Breast epithelium (tissue), 4 donors: ENCODE measurements around the gene ARID4B. TPM values are rescaled to one million over a fixed set of nuclear protein-coding genes. Genes with fewer than 3 reads are reported as not detected.

Source experiments
- DNase-seq, 2 donors: peaks; one replicate each; pipeline ENCODE4 v3.0.0-alpha.2; 2019; ENCODE audit warnings: low spot score in 2 of 2
- H3K27ac ChIP-seq, 2 donors: fragments of 200-600 bp; sonication (generic) in 1 of 2; one replicate each; pipeline ENCODE4 v1.5.1; 2016 to 2019; ENCODE audit warnings: mild to moderate bottlenecking in 1 of 2
- H3K27me3 ChIP-seq, 2 donors: fragments of 200-600 bp; sonication (generic) in 1 of 2; one replicate each; pipeline versions ENCODE4 v1.5.1 to v1.6.0; 2017 to 2019; ENCODE audit warnings: control low read depth in 1 of 2, mild to moderate bottlenecking in 1 of 2
- H3K36me3 ChIP-seq: fragments of 200-600 bp; one replicate; pipeline ENCODE4 v1.5.1; 2019
- H3K4me1 ChIP-seq, 2 donors: fragments of 200-600 bp; sonication (generic); one replicate each; pipeline ENCODE4 v1.5.1; 2016 to 2019; ENCODE audit warnings: control low read depth in 1 of 2
- H3K4me3 ChIP-seq, 3 donors: fragments of 200-600 bp; sonication (generic); 1 replicate in 2 of 3; 2 replicates in 1 of 3; pipeline ENCODE4 v1.5.1; 2016 to 2019; ENCODE audit warnings: mild to moderate bottlenecking in 3 of 3, moderate library complexity in 2 of 3
- H3K9me3 ChIP-seq, 2 donors: fragments of 200-600 bp; sonication (generic) in 1 of 2; one replicate each; pipeline ENCODE4 v1.5.1; 2016 to 2019; ENCODE audit warnings: control low read depth in 1 of 2
- CTCF ChIP-seq, 3 donors: fragments of 450-650 bp; IDR thresholded peaks; one replicate each; pipeline ENCODE4 v1.5.1; 2016 to 2017; ENCODE audit warnings: antibody characterized with exemption in 3 of 3, mild to moderate bottlenecking in 3 of 3, moderate library complexity in 3 of 3
- POLR2A ChIP-seq: fragments of 450-650 bp; IDR thresholded peaks from one replicate; pipeline ENCODE4 v1.6.1; 2016; ENCODE audit warnings: antibody characterized with exemption, mild to moderate bottlenecking, moderate library complexity
- POLR2AphosphoS5 ChIP-seq, 3 donors: sonication (generic); formaldehyde crosslinking; IDR thresholded peaks; one replicate each; pipeline ENCODE4 v1.6.1; 2017; ENCODE audit warnings: antibody characterized with exemption in 3 of 3
- intact Hi-C: fragments of 100-400 bp; cut with DNase I; formaldehyde crosslinking; loops from one replicate; pipeline ENCODE4 v1.15.1; 2023; ENCODE audit warnings: low total_unique reads
- total RNA-seq, 3 donors: library from RNA; depleted of rRNA; stranded (reverse); fragments of >200 nt; gene quantifications; one replicate each; pipeline ENCODE4 v1.1.0, GENCODE V29; 2016

The ARID4B gene
- total RNA-seq, 3 donors from 2014 or later, result 34.4 to 91.6 (median 76.7) TPM

DNA sequence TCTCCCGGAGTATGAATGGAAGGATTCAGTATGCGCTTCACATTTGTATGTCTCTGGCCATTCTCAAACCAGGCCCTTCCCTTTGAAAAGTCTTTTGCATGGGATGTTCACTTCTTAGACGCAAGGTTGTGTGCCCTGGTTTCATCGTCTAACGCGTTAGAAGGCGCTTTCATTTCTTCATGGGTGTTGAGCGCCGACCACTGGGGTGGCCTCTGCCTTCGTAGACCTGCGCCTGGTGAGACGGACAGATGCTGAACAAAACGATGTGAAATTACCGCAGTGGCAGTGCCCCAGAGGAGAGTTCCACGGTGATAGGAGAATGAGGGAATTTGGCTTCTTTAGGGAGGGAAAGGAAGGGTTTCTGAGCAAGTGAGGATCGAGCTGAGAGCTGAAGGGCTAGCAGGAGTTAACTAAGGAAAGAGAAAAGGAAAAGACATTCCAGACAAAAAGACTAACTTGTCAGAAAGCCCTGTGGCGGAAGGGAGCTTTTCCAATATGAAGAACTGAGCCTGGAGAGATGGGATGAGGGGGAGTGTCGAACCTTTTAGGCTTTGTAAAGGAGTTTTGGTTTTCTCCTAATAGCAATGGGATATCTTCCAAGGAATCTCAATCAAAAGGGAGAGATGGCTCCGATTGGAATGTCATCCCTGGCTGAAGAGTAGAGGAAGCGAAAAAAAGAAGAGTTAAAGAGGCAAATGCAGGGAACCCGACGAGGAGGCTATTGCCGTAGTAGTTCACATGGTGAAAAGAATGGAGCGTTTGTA lies 1.3 kb upstream of the ARID4B start:
- H3K4me1 ChIP-seq, result peaks cover 0 to 24% of the 10 kb centered on the region in 2 donors
- peak overlapping the region; percentile 90 to 98 for H3K27ac ChIP-seq
- no peaks in the 10 kb centered on the region for H3K9me3 ChIP-seq
- H3K36me3 ChIP-seq, result no peaks in the 10 kb centered on the region
- intact Hi-C loops, result no loop called here
- no peak for TF ChIP-seq POLR2AphosphoS5 (IDR thresholded peaks at IDR 0.05)
- peak in 1 of 3 donors; percentile 2 for TF ChIP-seq CTCF (IDR thresholded peaks at IDR 0.05)
- no peak for DNase-seq
- H3K4me3 ChIP-seq, result peak overlapping the region; percentile 77 to 99 (median 90)
- no peaks in the 10 kb centered on the region for H3K27me3 ChIP-seq

DNA sequence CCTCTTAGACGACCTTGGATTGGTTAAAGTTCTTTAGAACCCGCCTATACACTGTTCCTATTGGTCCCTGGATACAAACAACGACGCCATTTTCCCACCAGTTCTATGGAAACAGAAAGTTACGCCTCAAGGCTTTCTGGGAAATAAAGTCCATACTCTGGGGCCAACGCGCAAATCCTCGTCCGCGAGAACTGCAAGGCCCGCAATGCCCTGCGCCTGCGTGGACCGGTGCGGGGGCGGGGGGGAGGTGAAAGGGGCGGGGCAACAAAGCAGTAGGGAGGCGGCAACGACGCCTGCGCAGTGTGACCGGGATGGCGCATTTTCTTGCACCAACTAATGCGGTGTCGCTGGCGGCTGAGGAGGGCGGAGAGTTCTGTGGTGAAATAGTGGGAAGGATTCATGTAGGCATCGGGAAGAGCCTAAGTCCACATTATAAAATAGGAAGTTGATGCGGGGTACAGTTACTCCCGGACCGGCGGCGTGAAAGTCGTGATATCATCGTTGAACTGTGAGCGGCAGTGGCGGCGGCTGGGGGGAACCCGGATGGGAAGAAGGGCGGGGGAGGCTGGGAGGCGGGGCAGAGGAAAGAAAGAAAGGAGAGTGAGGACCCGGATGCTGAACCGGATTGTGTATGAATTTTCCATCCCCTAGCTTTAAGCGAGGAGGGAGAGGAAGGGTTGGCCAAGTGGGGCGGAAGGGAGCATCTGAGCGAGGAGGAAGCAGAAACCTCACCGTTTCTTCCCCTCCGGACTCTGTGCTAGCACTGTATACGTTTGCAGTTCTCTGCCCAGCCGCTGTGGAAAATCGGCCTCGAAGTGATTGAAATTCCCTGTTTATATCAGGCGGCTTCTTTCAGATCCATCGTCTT lies 526 bp upstream of the ARID4B start, which contains the start of gene GGPS1:
Gene GGPS1 (plus strand): TSS at position 300 of the 868 bp plus-strand sequence. CDS start 6,695 bp downstream, outside the sequence.
- Histone ChIP-seq H3K27me3 (no peaks in the 10 kb centered on the region), H3K36me3 (no peaks in the 10 kb centered on the region), H3K9me3 (no peaks in the 10 kb centered on the region), H3K4me1 (peaks cover 0 to 27% of the 10 kb centered on the region in 2 donors), H3K27ac (peak within 1 kb of the TSS; percentile 98 to 99), H3K4me3 (peak within 1 kb of the TSS; percentile 90 to 99 (median 98))
- DNase-seq, result peak; percentile 98 to 99
- TF ChIP-seq CTCF (IDR thresholded peaks at IDR 0.05), result no peak
- TF ChIP-seq POLR2A, result peak; percentile 98
- peak; percentile 89 to 100 (median 99) for TF ChIP-seq POLR2AphosphoS5 (IDR thresholded peaks at IDR 0.05)
- intact Hi-C loops, result no loop called here

DNA sequence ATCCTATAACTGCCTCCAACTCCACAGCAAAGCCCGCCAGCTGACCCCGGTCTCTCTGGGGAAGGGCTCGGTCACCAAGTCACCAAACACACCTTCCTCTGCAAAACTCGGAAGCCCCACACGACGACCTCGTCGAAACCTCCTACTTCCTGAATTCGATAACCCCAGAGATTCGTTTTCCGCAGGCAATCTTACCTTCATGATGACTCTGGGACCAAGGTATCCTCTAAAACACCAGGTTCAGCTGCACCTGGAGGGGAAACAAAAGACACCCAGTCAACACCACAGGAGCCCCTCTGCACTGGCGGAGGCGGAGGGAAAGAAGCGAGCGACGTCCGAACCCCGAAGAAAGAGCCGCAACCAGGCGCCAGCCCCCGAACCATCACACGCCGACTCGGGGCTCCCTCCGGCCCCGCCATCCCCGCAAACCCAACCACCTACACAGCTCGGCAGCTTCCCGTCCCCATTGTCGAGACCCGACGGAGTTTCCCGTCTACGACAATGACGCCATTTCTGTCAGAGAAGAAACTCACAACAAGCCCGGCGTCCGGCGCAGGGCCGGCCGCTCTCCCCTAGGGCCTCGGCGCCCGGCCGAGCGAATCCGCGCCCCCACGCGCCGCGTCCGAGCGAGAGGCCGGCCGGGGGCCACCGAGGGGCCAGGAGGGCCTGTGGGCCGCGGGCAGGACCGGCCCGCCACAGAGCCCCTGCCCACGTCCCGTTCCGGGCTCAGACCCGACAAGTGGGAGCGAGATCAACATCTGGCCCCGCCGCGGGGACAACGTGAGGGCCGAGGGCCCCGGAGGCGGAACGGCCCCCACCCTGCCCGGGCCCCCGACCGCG lies 1.0 kb downstream of the ARID4B start:
- intact Hi-C loops, result no loop called here
- DNase-seq, result peak in 1 of 2 donors; percentile 25

GRCh38 chr1:235325854-235326253 lies 2.1 kb downstream of the ARID4B start:
- no peaks in the 10 kb centered on the region for H3K36me3 ChIP-seq
- intact Hi-C loops, result no loop called here
- no peaks in the 10 kb centered on the region for H3K27me3 ChIP-seq
- DNase-seq, result no peak
- H3K27ac ChIP-seq, result no peak overlapping the region
- no peaks in the 10 kb centered on the region for H3K9me3 ChIP-seq
- peaks cover 0 to 12% of the 10 kb centered on the region in 2 donors for H3K4me1 ChIP-seq
- TF ChIP-seq POLR2AphosphoS5 (IDR thresholded peaks at IDR 0.05) (no peak), CTCF (IDR thresholded peaks at IDR 0.05) (no peak), POLR2A (no peak)
- H3K4me3 ChIP-seq, result peak overlapping the region in 2 of 3 donors; percentile 98 to 99

More for the DNA sequence above, 1.0 kb downstream of the ARID4B start:
- H3K4me3 ChIP-seq, result peak overlapping the region; percentile 90 to 99 (median 98)
- H3K4me1 ChIP-seq, result peaks cover 0 to 23% of the 10 kb centered on the region in 2 donors
- H3K27me3 ChIP-seq, result no peaks in the 10 kb centered on the region
- H3K36me3 ChIP-seq, result no peaks in the 10 kb centered on the region
- H3K27ac ChIP-seq, result peak overlapping the region; percentile 98 to 99
- TF ChIP-seq CTCF (IDR thresholded peaks at IDR 0.05) (no peak), POLR2AphosphoS5 (IDR thresholded peaks at IDR 0.05) (peak in 1 of 3 donors; percentile 28)
- H3K9me3 ChIP-seq, result no peaks in the 10 kb centered on the region
